NOMO-1 treated with DMSO at 0.1 percent for 48 hours (cell line): ENCODE measurements around the gene FAM131B.

Experiments used
- DNase-seq: peaks from one replicate; lab custom pipeline; 2025; ENCODE audit not compliant: unreplicated experiment; lab: John Stamatoyannopoulos, UW

The FAM131B gene

GRCh38 chr7:143360788-143361551, 1.5 kb downstream of the FAM131B start:
- no peak for DNase-seq

GRCh38 chr7:143359771-143360353, 2.7 kb downstream of the FAM131B start:
- DNase-seq: no peak

- no peak for DNase-seq
Observed at GRCh38 chr7:143358626-143359025, 3.9 kb downstream of the FAM131B start.

- no peak for DNase-seq
Observed at GRCh38 chr7:143356414-143357050, 6.0 kb downstream of the FAM131B start.

- DNase-seq: no peak
Observed at GRCh38 chr7:143355450-143356385, 6.8 kb downstream of the FAM131B start.

- DNase-seq: no peak
Observed at GRCh38 chr7:143354965-143355364, 7.5 kb downstream of the FAM131B start.

GRCh38 chr7:143354376-143354775, 8.1 kb downstream of the FAM131B start:
- no peak for DNase-seq

GRCh38 chr7:143352531-143353002, 9.9 kb downstream of the FAM131B start:
- no peak for DNase-seq

- no peak for DNase-seq
Observed at GRCh38 chr7:143351574-143351973, 10.9 kb downstream of the FAM131B start.

GRCh38 chr7:143351060-143351459, 11.5 kb downstream of the FAM131B start:
- DNase-seq: no peak

GRCh38 chr7:143347950-143348349, 14.6 kb downstream of the FAM131B start:
- DNase-seq: no peak

- peak; percentile 43 for DNase-seq
Observed at GRCh38 chr7:143346018-143346417, 16.5 kb downstream of the FAM131B start.

- DNase-seq: peak; percentile 67
Observed at GRCh38 chr7:143345428-143345900, 17.0 kb downstream of the FAM131B start.

- no peak for DNase-seq
Observed at GRCh38 chr7:143343596-143343995, 18.9 kb downstream of the FAM131B start.

GRCh38 chr7:143341842-143342241, 20.7 kb downstream of the FAM131B start:
- DNase-seq: no peak

- DNase-seq: no peak
Observed at GRCh38 chr7:143337216-143337615, 25.3 kb downstream of the FAM131B start.

GRCh38 chr7:143334244-143334643, 28.3 kb downstream of the FAM131B start:
- DNase-seq: no peak

- peak; percentile 42 for DNase-seq
Observed at GRCh38 chr7:143331179-143331801, 31.2 kb downstream of the FAM131B start.

GRCh38 chr7:143329471-143330170, 32.9 kb downstream of the FAM131B start:
- DNase-seq: no peak

- peak; percentile 16 for DNase-seq
Observed at GRCh38 chr7:143327903-143328302, 34.6 kb downstream of the FAM131B start.
